ENCODE data around the gene CETN2.

Gene CETN2

GRCh38 chrX:152830312-152831305 lies at the start of gene CETN2, which contains the start of gene NSDHL (continued):
- TF ChIP-seq ZNF148 (tag by site-specific recombination; IDR thresholded peaks at IDR 0.05; ENCODE audit: borderline replicate concordance) = no peak
- no peak for TF ChIP-seq ZBTB44 (tag by site-specific recombination; IDR thresholded peaks at IDR 0.05)
- no peak for TF ChIP-seq ZNF776 (tag by site-specific recombination; IDR thresholded peaks at IDR 0.05; ENCODE audit: borderline replicate concordance)
- no peak for TF ChIP-seq ZNF792 (tag by site-specific recombination; IDR thresholded peaks at IDR 0.05)
- TF ChIP-seq ZNF623 (tag by site-specific recombination; IDR thresholded peaks at IDR 0.05) = no peak

GRCh38 chrX:152878976-152879755 lies 48.6 kb upstream of the CETN2 start:
- no peak overlapping the region for H3K4me3 ChIP-seq (ENCODE audit: low read depth, low read length)
- no peaks in the 10 kb centered on the region for H3K4me1 ChIP-seq (ENCODE audit: control insufficient read depth, insufficient read depth, low read length)
- TF ChIP-seq INSM2 (tag by site-specific recombination; IDR thresholded peaks at IDR 0.05) (no peak), ZNF777 (tag by site-specific recombination; IDR thresholded peaks at IDR 0.05; ENCODE audit: borderline replicate concordance) (no peak), SP7 (tag by site-specific recombination; IDR thresholded peaks at IDR 0.05) (no peak), ZNF292 (tag by site-specific recombination; IDR thresholded peaks at IDR 0.05; ENCODE audit: borderline replicate concordance, low read depth) (no peak), ZBTB20 (tag by site-specific recombination; IDR thresholded peaks at IDR 0.05) (no peak), ZFHX2 (tag by site-specific recombination; conservative IDR thresholded peaks at IDR 0.05) (peak; percentile 9; the same call in 1 of the 2 replicates), ATF2 (tag by site-specific recombination; IDR thresholded peaks at IDR 0.05; ENCODE audit: low read depth) (0 out of 2 replicates have a peak, but pooled peaks have one; percentile 28), ZNF24 (tag by site-specific recombination; IDR thresholded peaks at IDR 0.05) (no peak), SETDB1 (IDR thresholded peaks at IDR 0.05; ENCODE audit: insufficient read length, low read length) (no peak), IKZF3 (tag by site-specific recombination; IDR thresholded peaks at IDR 0.05) (no peak), ZNF311 (tag by site-specific recombination; IDR thresholded peaks at IDR 0.05; ENCODE audit: borderline replicate concordance) (no peak)
- POLR2A ChIA-PET = no interaction called here
- no peaks in the 10 kb centered on the region for H3K9me3 ChIP-seq (ENCODE audit: control insufficient read depth, insufficient read depth, low read depth, low read length)
- CTCF ChIA-PET = interaction anchor here (0.9 to 1.4 kb wide), 2 partner anchors 26 to 47 kb away, joined by 4 to 5 read pairs; no protein-coding TSS in a partner anchor
- no peaks in the 10 kb centered on the region for H3K36me3 ChIP-seq (ENCODE audit: control insufficient read depth in 2 of 2, insufficient read depth in 1 of 2, low read length in 2 of 2)
- H3K27ac ChIP-seq (ENCODE audit: extremely low read depth, low read depth, low read length) = no peak overlapping the region
